ENCODE measurements around the gene SWT1. TPM values are rescaled to one million over a fixed set of nuclear protein-coding genes. Genes with fewer than 3 reads are reported as not detected.

The SWT1 gene, protein sequence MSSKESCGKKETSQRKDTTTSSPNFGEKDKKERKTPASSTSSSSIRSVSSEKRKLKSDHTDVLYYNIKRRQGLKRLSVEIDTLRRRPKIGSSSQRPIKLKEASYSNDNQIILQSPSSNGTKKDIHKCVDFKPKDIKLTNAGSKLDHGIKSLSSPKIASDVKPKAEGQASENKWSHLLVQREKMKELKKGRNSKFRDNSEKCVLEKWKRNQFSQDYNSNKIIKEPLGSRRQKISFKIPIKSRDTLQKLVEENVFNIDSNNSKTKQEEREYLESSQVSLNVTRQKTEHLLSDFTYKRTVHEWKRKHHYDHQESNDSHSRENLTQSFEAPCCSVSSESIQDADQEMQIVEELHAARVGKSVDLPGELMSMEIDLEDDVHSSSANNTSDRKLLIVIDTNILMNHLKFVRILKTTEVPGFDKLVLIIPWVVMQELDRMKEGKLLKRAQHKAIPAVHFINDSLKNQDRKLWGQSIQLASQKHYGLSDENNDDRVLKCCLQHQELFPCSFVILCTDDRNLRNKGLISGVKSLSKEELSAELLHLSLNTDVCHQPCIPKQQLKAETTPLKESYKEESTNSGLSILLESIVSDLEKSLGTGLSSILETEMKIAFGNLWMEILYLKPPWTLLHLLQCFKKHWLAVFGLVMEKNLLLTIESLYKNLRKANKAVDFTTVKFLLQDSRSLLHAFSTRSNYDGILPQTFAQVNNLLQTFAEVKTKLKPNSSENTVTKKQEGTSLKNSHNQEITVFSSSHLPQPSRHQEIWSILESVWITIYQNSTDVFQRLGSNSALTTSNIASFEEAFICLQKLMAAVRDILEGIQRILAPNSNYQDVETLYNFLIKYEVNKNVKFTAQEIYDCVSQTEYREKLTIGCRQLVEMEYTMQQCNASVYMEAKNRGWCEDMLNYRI
- total RNA-seq: 1 to 10 TPM; 4.1 to 5.3 TPM
- 6.3 TPM for polyA plus RNA-seq (2013, experiment 1 of 2)
- 6.9 TPM for polyA plus RNA-seq (2013, experiment 2 of 2)
- total RNA-seq: 2.9 to 38.3 (median 21.8) reads per million in 172 experiments

- intact Hi-C loops (cut with DNase I, micrococcal nuclease): loop anchor here (1.0 to 10.0 kb wide), 7 partner anchors 110 to 1522 kb away; partner anchors contain the start of genes EDEM3 (in 2 of the 2), ARPC5 (in 1 of the 2), IVNS1ABP (in 1 of the 2) and ODR4 (in 1 of the 2)
- ATAC-seq (ENCODE audit: poor library complexity): peak; percentile 91
- TF ChIP-seq CTCF (IDR thresholded peaks at IDR 0.05): no peak
Observed at GRCh38 chr1:185156854-185157598, at the start of gene SWT1, which contains the start of gene TRMT1L. Gene SWT1 (plus strand): TSS chr1:185157167. CDS start chr1:185160842, 3,675 bp downstream. Gene TRMT1L (minus strand): TSS chr1:185156953. CDS start chr1:185156712, 241 bp downstream.

GRCh38 chr1:185108321-185108720, 48.6 kb upstream of the SWT1 start:
- no peak overlapping the region for H3K27ac ChIP-seq (ENCODE audit: low read depth in 1 of 2, low read length in 2 of 2)
- Mint-ChIP-seq H3K4me3 (no peak overlapping the region), H3K9me3 (peaks cover 17% of the 10 kb centered on the region), H3K4me1 (ENCODE audit: low read depth) (no peaks in the 10 kb centered on the region), H3K27ac (no peak overlapping the region), H3K27me3 (no peaks in the 10 kb centered on the region), H3K36me3 (ENCODE audit: low read depth) (peaks cover 28% of the 10 kb centered on the region)
- H3K36me3 ChIP-seq (ENCODE audit: insufficient read depth, low read length): peaks cover 7% of the 10 kb centered on the region
- no peaks in the 10 kb centered on the region for H3K27me3 ChIP-seq (ENCODE audit: control insufficient read depth in 1 of 2, insufficient read depth in 2 of 2, low read length in 2 of 2)
- no peak for DNase-seq
- H3K4me1 ChIP-seq (ENCODE audit: insufficient read depth, low read length): no peaks in the 10 kb centered on the region
- intact Hi-C loops (cut with DNase I, micrococcal nuclease): no loop called here
- H3K4me3 ChIP-seq (ENCODE audit: low read length): no peak overlapping the region
- ChIA-PET CTCF (interaction anchor here (0.7 kb wide), 1 partner anchor 635 kb away, joined by 3 read pairs; no protein-coding TSS in a partner anchor), POLR2A (no interaction called here)
- TF ChIP-seq CTCF (IDR thresholded peaks at IDR 0.05): no peak
- no peak for ATAC-seq (ENCODE audit: poor library complexity)
- peaks cover 18 to 19% of the 10 kb centered on the region in 2 experiments for H3K9me3 ChIP-seq (ENCODE audit: control insufficient read depth in 1 of 2, insufficient read depth in 1 of 2, low read length in 2 of 2)

More at GRCh38 chr1:185156854-185157598, at the start of gene SWT1, which contains the start of gene TRMT1L:
- peaks cover 55% of the 10 kb centered on the region for H3K4me1 Mint-ChIP-seq (ENCODE audit: low read depth)
- peaks cover 18% of the 10 kb centered on the region for H3K36me3 Mint-ChIP-seq (ENCODE audit: low read depth)
- CTCF ChIA-PET: interaction anchor here (0.8 to 2.5 kb wide), 2 partner anchors 13 kb away, joined by 3 to 18 read pairs; no protein-coding TSS in a partner anchor
- Histone ChIP-seq H3K9me3 (ENCODE audit: control insufficient read depth in 1 of 2, insufficient read depth in 1 of 2, low read length in 2 of 2) (no peaks in the 10 kb centered on the region), H3K27me3 (ENCODE audit: control insufficient read depth in 1 of 2, insufficient read depth in 2 of 2, low read length in 2 of 2) (no peaks in the 10 kb centered on the region), H3K4me3 (ENCODE audit: low read length) (peak within 1 kb of the TSS; percentile 92), H3K4me1 (ENCODE audit: insufficient read depth, low read length) (peaks cover 16% of the 10 kb centered on the region), H3K27ac (ENCODE audit: low read depth in 1 of 2, low read length in 2 of 2) (peak within 1 kb of the TSS; percentile 92 to 97), H3K36me3 (ENCODE audit: insufficient read depth, low read length) (peaks cover 3% of the 10 kb centered on the region)
- H3K27me3 Mint-ChIP-seq: no peaks in the 10 kb centered on the region
- POLR2A ChIA-PET: interaction anchor here (0.7 to 4.2 kb wide), 18 partner anchors 10 to 1218 kb away, joined by 3 to 38 read pairs (median 4); partner anchors contain the start of genes EDEM3, IVNS1ABP, ODR4 and RNF2
- peak within 1 kb of the TSS; percentile 99 for H3K4me3 Mint-ChIP-seq
- DNase-seq: peak; percentile 96 to 99 (median 98)
- H3K9me3 Mint-ChIP-seq: no peaks in the 10 kb centered on the region
- peak within 1 kb of the TSS; percentile 95 for H3K27ac Mint-ChIP-seq
